Panc1 (cell line): ENCODE data around the gene DNAAF8. TPM values are rescaled to one million over a fixed set of nuclear protein-coding genes. Genes with fewer than 3 reads are reported as not detected.

Experiments used
- ATAC-seq: fragments of 200-7000 bp; cut with Tn5 transposase; 2 replicates; pipeline ENCODE4 v1.9.1; 2020; ENCODE audit warnings: mild to moderate bottlenecking, moderate library complexity
- BruUV-seq: library from RNA; stranded (reverse); fragments of 400-500 nt; replicated peaks from 2 replicates; lab custom pipeline; 2021; lab: Mats Ljungman, UMichigan
- CTCF ChIA-PET: fragments of 300-600 bp; sonication (Branson Sonifier 250); formaldehyde crosslinking; loops from one replicate; lab custom pipeline; 2022; ENCODE audit warnings: antibody characterized with exemption; lab: Charles Lee
- POLR2A ChIA-PET: fragments of 300-600 bp; sonication (Branson Sonifier 250); formaldehyde crosslinking; loops from one replicate; lab custom pipeline; 2022; ENCODE audit warnings: antibody characterized with exemption; lab: Charles Lee
- DNase-seq: peaks from one replicate; pipeline ENCODE4 v3.0.0-alpha.2; 2010; ENCODE audit warnings: low read depth, low spot score
- H3K27ac ChIP-seq: 2 replicates; pipeline ENCODE4 v1.5.1; 2011; ENCODE audit warnings: mild to moderate bottlenecking, low read length, inconsistent platforms
- H3K27me3 ChIP-seq: fragments of 200-500 bp; sonication (Bioruptor generic); 2 replicates; pipeline ENCODE4 v1.6.0; 2014; ENCODE audit warnings: low read length, inconsistent platforms; ENCODE audit not compliant: control insufficient read depth, insufficient read depth
- H3K36me3 ChIP-seq: fragments of 200-500 bp; sonication (Bioruptor generic); 2 replicates; pipeline ENCODE4 v1.5.1; 2014; ENCODE audit warnings: inconsistent platforms, mild to moderate bottlenecking, low read length, moderate library complexity; ENCODE audit not compliant: control insufficient read depth, insufficient read depth
- H3K4me1 ChIP-seq: 2 replicates; pipeline ENCODE4 v1.5.1; 2011; ENCODE audit warnings: inconsistent platforms, mild to moderate bottlenecking, low read length, moderate library complexity; ENCODE audit not compliant: control insufficient read depth, insufficient read depth
- H3K4me3 ChIP-seq, 2 experiments: 2 replicates each; pipeline ENCODE4 v1.5.1; 2011 to 2012; ENCODE audit warnings: low read depth in 2 of 2, low read length in 2 of 2, mild to moderate bottlenecking in 2 of 2, inconsistent platforms in 1 of 2, moderate library complexity in 1 of 2
- H3K9me3 ChIP-seq: fragments of 200-500 bp; sonication (Bioruptor generic); 2 replicates; pipeline ENCODE4 v1.5.1; 2014; ENCODE audit warnings: low read depth, mild to moderate bottlenecking, inconsistent platforms, low read length, moderate library complexity; ENCODE audit not compliant: control insufficient read depth, insufficient read depth
- CTCF ChIP-seq: fragments of 450-650 bp; IDR thresholded peaks from 2 replicates; pipeline ENCODE4 v1.5.1; 2017; ENCODE audit warnings: mild to moderate bottlenecking
- POLR2AphosphoS5 ChIP-seq: IDR thresholded peaks from 2 replicates; pipeline ENCODE4 v1.6.1; 2012; ENCODE audit warnings: mild to moderate bottlenecking, low read depth, low read length, moderate library complexity
- REST ChIP-seq, 2 experiments: IDR thresholded peaks; 2 replicates each; pipeline ENCODE4 v1.6.1; 2011 to 2012; ENCODE audit warnings: low read depth in 2 of 2, control low read depth in 1 of 2, low read length in 1 of 2, mild to moderate bottlenecking in 1 of 2, moderate library complexity in 1 of 2; ENCODE audit not compliant: insufficient read depth in 1 of 2
- SIN3A ChIP-seq: IDR thresholded peaks from 2 replicates; pipeline ENCODE4 v1.6.1; 2012; ENCODE audit warnings: low read depth, mild to moderate bottlenecking, low read length, moderate library complexity, borderline replicate concordance; ENCODE audit not compliant: insufficient read depth
- TCF7L2 ChIP-seq: IDR thresholded peaks from 2 replicates; pipeline ENCODE4 v1.6.1; 2011; ENCODE audit warnings: mild to moderate bottlenecking, low read depth, low read length, inconsistent platforms
- in situ Hi-C: cut with HindIII; loops from 2 replicates; pipeline ENCODE4 v1.10.0; 2016; ENCODE audit warnings: low sequenced_read_pairs, low pct_unique_long_range_greater_than_20kb
- intact Hi-C: fragments of 100-400 bp; cut with micrococcal nuclease; formaldehyde crosslinking; loops from one replicate; pipeline ENCODE4 v1.10.0; 2022; ENCODE audit not compliant: unreplicated experiment
- total RNA-seq: library from RNA; stranded (reverse); gene quantifications from one replicate; pipeline ENCODE4 v1.2.1, GENCODE V29; 2021; ENCODE audit not compliant: unreplicated experiment

The DNAAF8 gene
- total RNA-seq, 1 experiment from 2014 or later: 2.3 TPM

- in situ Hi-C loops (no loop called here), intact Hi-C loops (no loop called here)
- no peak overlapping the region for H3K27ac ChIP-seq
- BruUV-seq: no TSS peak
- TF ChIP-seq SIN3A (no peak), REST (IDR thresholded peaks at IDR 0.05; ENCODE audit: insufficient read depth in 1 of 2, low read depth in 2 of 2, low read length in 1 of 2) (no peak), POLR2AphosphoS5 (no peak), CTCF (no peak), TCF7L2 (no peak)
- 0 out of 2 replicates have a peak, but pooled peaks have one; percentile 18 for ATAC-seq
- CTCF ChIA-PET: interaction anchor here (0.6 kb wide), 1 partner anchor 157 kb away, joined by 3 read pairs; no protein-coding TSS in a partner anchor
- no peak for DNase-seq
- no peaks in the 10 kb centered on the region for H3K9me3 ChIP-seq
- POLR2A ChIA-PET: no interaction called here
- H3K36me3 ChIP-seq: no peaks in the 10 kb centered on the region
- no peaks in the 10 kb centered on the region for H3K27me3 ChIP-seq
- peak overlapping the region in 1 of 2 experiments; percentile 7; a peak in 1 of 4 replicates for H3K4me3 ChIP-seq
- no peaks in the 10 kb centered on the region for H3K4me1 ChIP-seq
Observed at GRCh38 chr16:4743226-4743878, 9.0 kb downstream of the DNAAF8 start.

GRCh38 chr16:4744555-4745273 lies 10.4 kb downstream of the DNAAF8 start:
- BruUV-seq: no TSS peak
- Histone ChIP-seq H3K9me3 (no peaks in the 10 kb centered on the region), H3K27ac (no peak overlapping the region), H3K36me3 (no peaks in the 10 kb centered on the region), H3K4me3 (no peak overlapping the region), H3K27me3 (no peaks in the 10 kb centered on the region), H3K4me1 (no peaks in the 10 kb centered on the region)
- no peak for TF ChIP-seq TCF7L2
- no peak for TF ChIP-seq SIN3A
- TF ChIP-seq POLR2AphosphoS5: no peak
- TF ChIP-seq CTCF: no peak
- TF ChIP-seq REST (IDR thresholded peaks at IDR 0.05; ENCODE audit: insufficient read depth in 1 of 2, low read depth in 2 of 2, low read length in 1 of 2): no peak
- ATAC-seq (peak; percentile 20; the same call in 1 of the 2 replicates), DNase-seq (no peak)
- POLR2A ChIA-PET: no interaction called here
- intact Hi-C loops (no loop called here), in situ Hi-C loops (no loop called here)
- CTCF ChIA-PET: no interaction called here
